H1 (cell line): ENCODE data around the gene MCF2L. TPM values are rescaled to one million over a fixed set of nuclear protein-coding genes. Genes with fewer than 3 reads are reported as not detected.

Experiments used
- CTCF ChIA-PET: fragments of 300-600 bp; sonication (Branson Sonifier 250); formaldehyde crosslinking; loops from one replicate; lab custom pipeline; 2021; ENCODE audit not compliant: partially characterized antibody; lab: Charles Lee
- POLR2A ChIA-PET: fragments of 300-600 bp; sonication (Branson Sonifier 250); formaldehyde crosslinking; loops from one replicate; lab custom pipeline; 2021; ENCODE audit warnings: inconsistent platforms; ENCODE audit not compliant: partially characterized antibody; lab: Charles Lee
- DNase-seq, 2 experiments: peaks; one replicate each; pipeline versions ENCODE4 v3.0.0 to v3.0.0-alpha.2; 2010 to 2022; ENCODE audit warnings: low spot score in 2 of 2, low read depth in 1 of 2, mixed read lengths in 1 of 2
- FAIRE-seq: peaks from 2 replicates; lab custom pipeline; 2011; peaks lifted over from hg19 to GRCh38; lab: Jason Lieb, UNC
- H2AFZ ChIP-seq: 2 replicates; pipeline ENCODE4 v1.8.1; 2012; ENCODE audit warnings: low read length, inconsistent platforms
- H2AK5ac ChIP-seq: 2 replicates; pipeline ENCODE4 v1.6.1; 2013; ENCODE audit warnings: low read depth, low read length
- H2BK120ac ChIP-seq: replicated peaks from 2 replicates; pipeline ENCODE3; 2013; ENCODE audit warnings: low read depth, low read length, inconsistent platforms
- H2BK12ac ChIP-seq: 2 replicates; pipeline ENCODE4 v1.6.1; 2013; ENCODE audit warnings: low read depth, low read length
- H2BK15ac ChIP-seq: 2 replicates; pipeline ENCODE4 v1.6.1; 2013; ENCODE audit warnings: low read length
- H2BK20ac ChIP-seq: 2 replicates; pipeline ENCODE4 v1.6.1; 2013; ENCODE audit warnings: low read length
- H2BK5ac ChIP-seq: 2 replicates; pipeline ENCODE4 v1.6.1; 2013; ENCODE audit warnings: low read depth, low read length
- H3K14ac ChIP-seq: 2 replicates; pipeline ENCODE4 v1.6.1; 2013; ENCODE audit warnings: inconsistent platforms; ENCODE audit not compliant: insufficient read length
- H3K18ac ChIP-seq: 2 replicates; pipeline ENCODE4 v1.6.1; 2013; ENCODE audit warnings: low read length; ENCODE audit errors: extremely low read depth
- H3K23ac ChIP-seq: 2 replicates; pipeline ENCODE4 v1.6.1; 2013; ENCODE audit warnings: inconsistent platforms; ENCODE audit not compliant: insufficient read length
- H3K23me2 ChIP-seq: 2 replicates; pipeline ENCODE4 v1.6.1; 2013; ENCODE audit warnings: low read depth, low read length
- H3K27ac ChIP-seq: 2 replicates; pipeline ENCODE4 v1.6.1; 2011; ENCODE audit warnings: low read depth, low read length, inconsistent platforms
- H3K27me3 ChIP-seq, 4 experiments: replicated peaks in 1 of 4; 1 replicate in 1 of 4; 2 replicates in 3 of 4; pipeline versions ENCODE4 v1.6.1 to v1.8.1; 2011 to 2013; ENCODE audit warnings: low read length in 3 of 4, mild to moderate bottlenecking in 3 of 4, inconsistent platforms in 2 of 4, mixed read lengths in 2 of 4, moderate library complexity in 1 of 4; ENCODE audit not compliant: control insufficient read depth in 3 of 4, insufficient read depth in 3 of 4; ENCODE audit errors: extremely low read depth in 1 of 4
- H3K36me3 ChIP-seq, 4 experiments: 2 replicates each; pipeline versions ENCODE4 v1.6.1 to v1.8.1; 2011 to 2013; ENCODE audit warnings: mild to moderate bottlenecking in 4 of 4, low read length in 3 of 4, moderate library complexity in 2 of 4, control low read depth in 1 of 4, inconsistent platforms in 1 of 4; ENCODE audit not compliant: insufficient read depth in 4 of 4, control insufficient read depth in 2 of 4
- H3K4ac ChIP-seq: replicated peaks from 2 replicates; pipeline ENCODE3; 2013; ENCODE audit warnings: low read length, low read depth, mixed read lengths, inconsistent platforms; ENCODE audit not compliant: insufficient read length
- H3K4me1 ChIP-seq, 4 experiments: replicated peaks in 1 of 4; 1 replicate in 1 of 4; 2 replicates in 3 of 4; pipeline versions ENCODE4 v1.6.1 to v1.8.1; 2011 to 2013; ENCODE audit warnings: low read length in 3 of 4, inconsistent platforms in 2 of 4, mixed read lengths in 1 of 4; ENCODE audit not compliant: insufficient read depth in 4 of 4, control insufficient read depth in 3 of 4
- H3K4me2 ChIP-seq, 2 experiments: 2 replicates each; pipeline versions ENCODE4 v1.6.1 to v1.8.1; 2011 to 2013; ENCODE audit warnings: low read depth in 2 of 2, low read length in 2 of 2, control low read depth in 1 of 2, inconsistent platforms in 1 of 2, mild to moderate bottlenecking in 1 of 2; ENCODE audit not compliant: insufficient read depth in 1 of 2
- H3K4me3 ChIP-seq, 4 experiments: fragments of 200-600, 300-600 bp in 1 of 4; sonication (generic), shearing (Covaris generic), sonication (Bioruptor Twin) in 1 of 4; 2 replicates each; pipeline versions ENCODE4 v1.5.1 to v1.8.1; 2011 to 2016; ENCODE audit warnings: low read length in 4 of 4, low read depth in 3 of 4, control low read depth in 2 of 4, inconsistent platforms in 2 of 4, mild to moderate bottlenecking in 2 of 4, mixed read lengths in 1 of 4, moderate library complexity in 1 of 4; ENCODE audit not compliant: insufficient read depth in 2 of 4; ENCODE audit errors: extremely low read depth in 1 of 4
- H3K56ac ChIP-seq: replicated peaks from 2 replicates; pipeline ENCODE3; 2013; ENCODE audit warnings: low read depth, mild to moderate bottlenecking, mixed read lengths, low read length, inconsistent platforms; ENCODE audit not compliant: insufficient read length
- H3K79me1 ChIP-seq: 2 replicates; pipeline ENCODE4 v1.6.1; 2013; ENCODE audit warnings: low read depth, low read length, control low read depth
- H3K79me2 ChIP-seq, 2 experiments: 2 replicates each; pipeline versions ENCODE4 v1.6.1 to v1.8.1; 2012 to 2013; ENCODE audit warnings: low read length in 2 of 2, mild to moderate bottlenecking in 2 of 2, inconsistent platforms in 1 of 2; ENCODE audit not compliant: insufficient read depth in 2 of 2, control insufficient read depth in 1 of 2
- H3K9ac ChIP-seq, 4 experiments: replicated peaks in 1 of 4; 1 replicate in 1 of 4; 2 replicates in 3 of 4; pipeline versions ENCODE4 v1.6.1 to v1.8.1; 2011 to 2013; ENCODE audit warnings: low read depth in 3 of 4, low read length in 3 of 4, control low read depth in 2 of 4, mild to moderate bottlenecking in 2 of 4, moderate library complexity in 2 of 4, inconsistent platforms in 1 of 4; ENCODE audit errors: extremely low read depth in 1 of 4
- H3K9me3 ChIP-seq, 2 experiments: 2 replicates each; pipeline versions ENCODE4 v1.6.1 to v1.8.1; 2012 to 2013; ENCODE audit warnings: mild to moderate bottlenecking in 2 of 2, moderate library complexity in 2 of 2, control low read depth in 1 of 2, inconsistent platforms in 1 of 2, low read depth in 1 of 2, low read length in 1 of 2, mixed read lengths in 1 of 2; ENCODE audit not compliant: insufficient read depth in 2 of 2
- H4K20me1 ChIP-seq, 2 experiments: replicated peaks in 1 of 2; 2 replicates each; pipeline versions ENCODE3 to v1.8.1; 2011 to 2013; ENCODE audit warnings: inconsistent platforms in 2 of 2, low read length in 2 of 2, mild to moderate bottlenecking in 1 of 2; ENCODE audit not compliant: insufficient read depth in 2 of 2, control insufficient read depth in 1 of 2
- H4K5ac ChIP-seq: 2 replicates; pipeline ENCODE4 v1.6.1; 2013; ENCODE audit warnings: low read length, low read depth, mixed read lengths, inconsistent platforms; ENCODE audit not compliant: insufficient read length
- H4K8ac ChIP-seq: 2 replicates; pipeline ENCODE4 v1.8.0; 2013; ENCODE audit warnings: mild to moderate bottlenecking, moderate library complexity, low read length, inconsistent platforms; ENCODE audit not compliant: insufficient read depth; ENCODE audit errors: extremely low read depth
- H4K91ac ChIP-seq: replicated peaks from 2 replicates; pipeline ENCODE3; 2013; ENCODE audit warnings: low read length, mixed read lengths, inconsistent platforms; ENCODE audit not compliant: insufficient read length
- BCL11A ChIP-seq, 2 experiments: IDR thresholded peaks; one replicate each; pipeline ENCODE4 v1.6.1; 2011; ENCODE audit warnings: low read depth in 2 of 2, low read length in 2 of 2, mild to moderate bottlenecking in 2 of 2
- CHD1 ChIP-seq: IDR thresholded peaks from 2 replicates; pipeline ENCODE4 v1.6.1; 2012; ENCODE audit warnings: low read depth, low read length, improper control_type of control experiment
- FOSL1 ChIP-seq: IDR thresholded peaks from 2 replicates; pipeline ENCODE4 v1.6.1; 2011; ENCODE audit warnings: mild to moderate bottlenecking, low read depth, low read length, moderate library complexity; ENCODE audit not compliant: insufficient read depth
- JUN ChIP-seq: IDR thresholded peaks from 2 replicates; pipeline ENCODE4 v1.6.1; 2011; ENCODE audit warnings: low read depth, mild to moderate bottlenecking, improper control_type of control experiment, low read length
- KDM4A ChIP-seq: IDR thresholded peaks from one replicate; pipeline ENCODE4 v1.7.1; 2012; ENCODE audit warnings: low read depth, mild to moderate bottlenecking, moderate library complexity, low read length, inconsistent platforms; ENCODE audit not compliant: severe bottlenecking
- RAD21 ChIP-seq, 2 experiments: IDR thresholded peaks in 1 of 2; conservative IDR thresholded peaks in 1 of 2; 2 replicates each; pipeline ENCODE4 v1.6.1; 2011; ENCODE audit warnings: low read depth in 2 of 2, low read length in 2 of 2, improper control_type of control experiment in 1 of 2, inconsistent platforms in 1 of 2, mild to moderate bottlenecking in 1 of 2, moderate library complexity in 1 of 2
- RBBP5 ChIP-seq: IDR thresholded peaks from 2 replicates; pipeline ENCODE4 v1.7.1; 2012; ENCODE audit warnings: low read depth, mild to moderate bottlenecking, inconsistent platforms, low read length, moderate library complexity, borderline replicate concordance
- SP1 ChIP-seq: IDR thresholded peaks from 2 replicates; pipeline ENCODE4 v1.6.1; 2011; ENCODE audit warnings: low read depth, low read length
- TAF7 ChIP-seq: optimal IDR thresholded peaks from 2 replicates; pipeline ENCODE3; 2011; ENCODE audit warnings: low read depth, mild to moderate bottlenecking, inconsistent platforms, low read length, moderate library complexity, borderline replicate concordance
- TBP ChIP-seq: IDR thresholded peaks from 2 replicates; pipeline ENCODE4 v1.6.1; 2011; ENCODE audit warnings: low read depth, low read length, improper control_type of control experiment
- TEAD4 ChIP-seq: IDR thresholded peaks from 2 replicates; pipeline ENCODE4 v1.6.1; 2012; ENCODE audit warnings: low read depth, low read length, inconsistent platforms, mixed read lengths
- WGBS, 2 experiments: shearing (Covaris generic) in 1 of 2; methylation state at CpG; one replicate each; pipeline versions ENCODE4 v1.1.6 to v1.1.7; 2013 to 2015; ENCODE audit warnings: low lambda C conversion rate in 2 of 2, mixed read lengths in 2 of 2, inconsistent platforms in 1 of 2, low coverage in 1 of 2, missing lambda C conversion rate in 1 of 2; ENCODE audit not compliant: insufficient replicate concordance in 2 of 2, insufficient coverage in 1 of 2, insufficient read length in 1 of 2; ENCODE audit errors: extremely low coverage in 1 of 2, missing lambda C conversion rate in 1 of 2; 5-methylcytosine and 5-hydroxymethylcytosine counted together
- polyA plus RNA-seq, 7 experiments: library from polyadenylated mRNA; depleted of rRNA in 3 of 7; stranded (reverse) in 5 of 7; unstranded in 2 of 7; fragments of >200 nt in 5 of 7; fragments of 200-250 nt in 2 of 7; gene quantifications; 1 replicate in 5 of 7; 2 replicates in 1 of 7; 4 replicates in 1 of 7; pipeline versions ENCODE4 v1.2.1 to v1.2.3, GENCODE V29; 2011 to 2013; ENCODE audit warnings: missing spikeins in 2 of 7, mixed read lengths in 2 of 7
- total RNA-seq: library from RNA; stranded (reverse); fragmentation: NEBNext Ultra II Directional; extraction: Animal tissue kit (Norgen Biotek cat#: 25700); gene quantifications from 2 replicates; pipeline ENCODE4 v1.2.1, GENCODE V29; 2021

The MCF2L gene
- total and polyA plus RNA-seq, 2 of the 8 experiments (the other 6 are each of a cell fraction or from before 2014, with no cell fraction given), result 10.1 to 24.4 TPM

DNA sequence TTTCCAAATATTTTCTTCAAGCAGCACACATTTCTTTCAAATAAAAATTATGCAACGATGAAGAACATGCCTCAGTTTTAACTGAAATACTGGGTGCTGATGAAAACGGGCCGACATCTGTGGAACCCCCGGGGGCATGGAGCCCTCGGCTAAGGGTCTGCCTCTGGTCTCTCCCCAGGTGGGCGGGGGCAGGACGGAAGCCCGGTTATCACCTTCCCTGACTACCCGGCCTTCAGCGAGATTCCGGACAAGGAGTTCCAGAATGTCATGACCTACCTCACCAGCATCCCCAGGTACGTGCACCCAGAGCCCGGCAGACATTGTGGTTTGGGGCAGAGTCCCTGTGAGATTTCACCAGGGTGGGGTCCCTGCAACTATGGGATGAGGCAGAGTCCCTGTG lies 55.5 kb downstream of the MCF2L start:
- Histone ChIP-seq H3K18ac (no peak overlapping the region), H3K9me3 (no peaks in the 10 kb centered on the region), H3K27me3 (no peaks in the 10 kb centered on the region), H4K8ac (no peak overlapping the region), H3K79me2 (0 out of 4 replicates have a peak, but pooled peaks cover 0 to 2% of the 10 kb centered on the region in 2 experiments), H3K27ac (no peak overlapping the region), H2BK20ac (no peak overlapping the region), H2AFZ (no peak overlapping the region), H3K4me3 (no peak overlapping the region), H2BK120ac (no peak overlapping the region), H4K91ac (no peak overlapping the region), H2BK15ac (no peak overlapping the region), H2BK12ac (no peak overlapping the region), H3K36me3 (no peaks in the 10 kb centered on the region), H3K4me1 (peaks cover 3 to 21% (median 13%) of the 10 kb centered on the region in 4 experiments), H4K5ac (no peak overlapping the region), H3K23me2 (peaks cover 6% of the 10 kb centered on the region; the same call in 1 of the 2 replicates), H3K79me1 (no peaks in the 10 kb centered on the region), H4K20me1 (peaks cover 0 to 11% of the 10 kb centered on the region in 2 experiments), H3K9ac (no peak overlapping the region), H3K56ac (no peak overlapping the region), H2BK5ac (no peak overlapping the region), H3K4me2 (no peak overlapping the region), H3K14ac (no peak overlapping the region), H3K23ac (no peak overlapping the region), H2AK5ac (no peak overlapping the region), H3K4ac (no peak overlapping the region)
- ChIA-PET POLR2A (no interaction called here), CTCF (interaction anchor here (0.9 to 1.8 kb wide), 9 partner anchors 10 to 87 kb away, joined by 3 to 8 read pairs (median 4); partner anchors contain the start of gene MCF2L)
- 94% methylated on average over 13 of the region's 13 CpGs; no CpG with 5 or more reads in 1 of the 2 experiments for WGBS, 2 experiments
- no peak for DNase-seq
- FAIRE-seq, result no peak
- no peak for TF ChIP-seq KDM4A
- no peak for TF ChIP-seq RAD21 (IDR thresholded peaks at IDR 0.05 in 1 of 2, conservative IDR thresholded peaks at IDR 0.05 in 1 of 2; ENCODE audit: low read depth in 2 of 2, low read length in 2 of 2)
- no peak for TF ChIP-seq BCL11A (IDR thresholded peaks at IDR 0.05; ENCODE audit: low read depth in 2 of 2, low read length in 2 of 2)
- TF ChIP-seq CHD1, result no peak
- TF ChIP-seq JUN, result no peak
- no peak for TF ChIP-seq SP1
- no peak for TF ChIP-seq TAF7
- no peak for TF ChIP-seq FOSL1
- no peak for TF ChIP-seq RBBP5
- TF ChIP-seq TEAD4, result no peak
- TF ChIP-seq TBP, result no peak
